ENCODE measurements around the gene SMARCAL1.

DNA sequence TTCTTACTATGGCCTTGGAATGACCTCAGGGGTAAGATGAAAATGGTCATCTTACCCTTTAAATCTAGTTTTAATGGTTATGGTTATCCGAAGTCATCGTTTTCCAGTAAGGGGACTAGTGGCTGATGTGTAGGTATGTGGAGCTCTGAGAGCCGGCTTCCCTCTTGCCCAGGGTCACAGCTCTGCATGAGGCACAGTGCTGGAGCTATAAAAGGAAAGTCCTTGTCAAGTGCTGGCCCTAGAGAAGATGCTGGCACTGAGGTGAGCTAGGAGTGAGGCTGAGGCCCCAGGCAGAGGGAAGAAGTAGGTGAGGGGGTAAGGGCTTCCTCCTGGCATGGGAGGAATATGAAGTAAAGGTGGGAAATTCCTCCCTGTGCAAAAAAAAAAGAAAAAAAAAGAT, 35.0 kb downstream of the SMARCAL1 start:
- TF ChIP-seq, protein P1, sequence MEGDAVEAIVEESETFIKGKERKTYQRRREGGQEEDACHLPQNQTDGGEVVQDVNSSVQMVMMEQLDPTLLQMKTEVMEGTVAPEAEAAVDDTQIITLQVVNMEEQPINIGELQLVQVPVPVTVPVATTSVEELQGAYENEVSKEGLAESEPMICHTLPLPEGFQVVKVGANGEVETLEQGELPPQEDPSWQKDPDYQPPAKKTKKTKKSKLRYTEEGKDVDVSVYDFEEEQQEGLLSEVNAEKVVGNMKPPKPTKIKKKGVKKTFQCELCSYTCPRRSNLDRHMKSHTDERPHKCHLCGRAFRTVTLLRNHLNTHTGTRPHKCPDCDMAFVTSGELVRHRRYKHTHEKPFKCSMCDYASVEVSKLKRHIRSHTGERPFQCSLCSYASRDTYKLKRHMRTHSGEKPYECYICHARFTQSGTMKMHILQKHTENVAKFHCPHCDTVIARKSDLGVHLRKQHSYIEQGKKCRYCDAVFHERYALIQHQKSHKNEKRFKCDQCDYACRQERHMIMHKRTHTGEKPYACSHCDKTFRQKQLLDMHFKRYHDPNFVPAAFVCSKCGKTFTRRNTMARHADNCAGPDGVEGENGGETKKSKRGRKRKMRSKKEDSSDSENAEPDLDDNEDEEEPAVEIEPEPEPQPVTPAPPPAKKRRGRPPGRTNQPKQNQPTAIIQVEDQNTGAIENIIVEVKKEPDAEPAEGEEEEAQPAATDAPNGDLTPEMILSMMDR (IDR thresholded peaks at IDR 0.05; ENCODE audit: low read depth, low read length, missing input control), result no peak
- TF ChIP-seq TAF1 (conservative IDR thresholded peaks at IDR 0.05) (no peak), YY1 (IDR thresholded peaks at IDR 0.05) (no peak), FOXA1 (IDR thresholded peaks at IDR 0.05) (no peak)
- TF ChIP-seq, protein P2, sequence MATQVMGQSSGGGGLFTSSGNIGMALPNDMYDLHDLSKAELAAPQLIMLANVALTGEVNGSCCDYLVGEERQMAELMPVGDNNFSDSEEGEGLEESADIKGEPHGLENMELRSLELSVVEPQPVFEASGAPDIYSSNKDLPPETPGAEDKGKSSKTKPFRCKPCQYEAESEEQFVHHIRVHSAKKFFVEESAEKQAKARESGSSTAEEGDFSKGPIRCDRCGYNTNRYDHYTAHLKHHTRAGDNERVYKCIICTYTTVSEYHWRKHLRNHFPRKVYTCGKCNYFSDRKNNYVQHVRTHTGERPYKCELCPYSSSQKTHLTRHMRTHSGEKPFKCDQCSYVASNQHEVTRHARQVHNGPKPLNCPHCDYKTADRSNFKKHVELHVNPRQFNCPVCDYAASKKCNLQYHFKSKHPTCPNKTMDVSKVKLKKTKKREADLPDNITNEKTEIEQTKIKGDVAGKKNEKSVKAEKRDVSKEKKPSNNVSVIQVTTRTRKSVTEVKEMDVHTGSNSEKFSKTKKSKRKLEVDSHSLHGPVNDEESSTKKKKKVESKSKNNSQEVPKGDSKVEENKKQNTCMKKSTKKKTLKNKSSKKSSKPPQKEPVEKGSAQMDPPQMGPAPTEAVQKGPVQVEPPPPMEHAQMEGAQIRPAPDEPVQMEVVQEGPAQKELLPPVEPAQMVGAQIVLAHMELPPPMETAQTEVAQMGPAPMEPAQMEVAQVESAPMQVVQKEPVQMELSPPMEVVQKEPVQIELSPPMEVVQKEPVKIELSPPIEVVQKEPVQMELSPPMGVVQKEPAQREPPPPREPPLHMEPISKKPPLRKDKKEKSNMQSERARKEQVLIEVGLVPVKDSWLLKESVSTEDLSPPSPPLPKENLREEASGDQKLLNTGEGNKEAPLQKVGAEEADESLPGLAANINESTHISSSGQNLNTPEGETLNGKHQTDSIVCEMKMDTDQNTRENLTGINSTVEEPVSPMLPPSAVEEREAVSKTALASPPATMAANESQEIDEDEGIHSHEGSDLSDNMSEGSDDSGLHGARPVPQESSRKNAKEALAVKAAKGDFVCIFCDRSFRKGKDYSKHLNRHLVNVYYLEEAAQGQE (IDR thresholded peaks at IDR 0.05), result no peak
- TF ChIP-seq, protein P3, sequence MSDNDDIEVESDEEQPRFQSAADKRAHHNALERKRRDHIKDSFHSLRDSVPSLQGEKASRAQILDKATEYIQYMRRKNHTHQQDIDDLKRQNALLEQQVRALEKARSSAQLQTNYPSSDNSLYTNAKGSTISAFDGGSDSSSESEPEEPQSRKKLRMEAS (IDR thresholded peaks at IDR 0.05), result no peak

Data from liver (tissue), 3 donors.